Measurements from ENCODE around the gene PGP.
A peak's percentile ranks its signal among the peaks of the same experiment; 100 is the strongest.

The PGP gene

GRCh38 chr16:2216330-2216729 is 1.7 kb upstream of the PGP start:
- in situ Hi-C loops (cut with HindIII; ENCODE audit: low sequenced_read_pairs), result no loop called here
- no peak for TF ChIP-seq CTCF (IDR thresholded peaks at IDR 0.05; ENCODE audit: low read depth, low read length, missing control alignments)
- no peak overlapping the region for H3K4me3 ChIP-seq (ENCODE audit: low read depth, low read length)
- DNase-seq (ENCODE audit: low read depth), result no peak

- peak overlapping the region; percentile 54 for H3K4me3 ChIP-seq (ENCODE audit: low read depth, low read length)
- no peak for DNase-seq (ENCODE audit: low read depth)
- in situ Hi-C loops (cut with HindIII; ENCODE audit: low sequenced_read_pairs), result no loop called here
- peak; percentile 7 for TF ChIP-seq CTCF (IDR thresholded peaks at IDR 0.05; ENCODE audit: low read depth, low read length, missing control alignments)
Observed at GRCh38 chr16:2213817-2214718, 572 bp downstream of the PGP start.

GRCh38 chr16:2212362-2213324 is 2.0 kb downstream of the PGP start:
- no peak for TF ChIP-seq CTCF (IDR thresholded peaks at IDR 0.05; ENCODE audit: low read depth, low read length, missing control alignments)
- H3K4me3 ChIP-seq (ENCODE audit: low read depth, low read length), result peak overlapping the region; percentile 54
- in situ Hi-C loops (cut with HindIII; ENCODE audit: low sequenced_read_pairs), result no loop called here
- no peak for DNase-seq (ENCODE audit: low read depth)

GRCh38 chr16:2211923-2212347 is 2.7 kb downstream of the PGP start:
- no peak for TF ChIP-seq CTCF (IDR thresholded peaks at IDR 0.05; ENCODE audit: low read depth, low read length, missing control alignments)
- in situ Hi-C loops (cut with HindIII; ENCODE audit: low sequenced_read_pairs), result no loop called here
- H3K4me3 ChIP-seq (ENCODE audit: low read depth, low read length), result no peak overlapping the region
- DNase-seq (ENCODE audit: low read depth), result no peak

- in situ Hi-C loops (cut with HindIII; ENCODE audit: low sequenced_read_pairs), result no loop called here
- no peak within 1 kb of the TSS for H3K4me3 ChIP-seq (ENCODE audit: low read depth, low read length)
- no peak for TF ChIP-seq CTCF (IDR thresholded peaks at IDR 0.05; ENCODE audit: low read depth, low read length, missing control alignments)
- no peak for DNase-seq (ENCODE audit: low read depth)
Observed at GRCh38 chr16:2210386-2211365, 4.0 kb downstream of the PGP start, which contains the start of gene BRICD5. BRICD5 (minus strand) TSS chr16:2210863; CDS start chr16:2210833, 30 bp downstream.
